ENCODE measurements around the gene APOM. TPM values are rescaled to one million over a fixed set of nuclear protein-coding genes. Genes with fewer than 3 reads are reported as not detected.

APOM gene
- total RNA-seq, 2 donors from 2014 or later: 5.0 to 6.0 TPM

- DNase-seq (no peak), ATAC-seq (replicated peaks in 1 of 2) (no peak)
- no peak overlapping the region for H3K27ac Mint-ChIP-seq
- H3K4me3 Mint-ChIP-seq: no peak overlapping the region
- H3K36me3 Mint-ChIP-seq (ENCODE audit: insufficient read depth in 2 of 2): peaks cover 5 to 28% of the 10 kb centered on the region in 2 donors
- peaks cover 10% of the 10 kb centered on the region for H3K4me1 Mint-ChIP-seq (ENCODE audit: low read depth)
- H3K27me3 Mint-ChIP-seq (ENCODE audit: low read depth): no peaks in the 10 kb centered on the region
- H3K9me3 Mint-ChIP-seq: no peaks in the 10 kb centered on the region
Observed at GRCh38 chr6:31636698-31637596, 18.7 kb upstream of the APOM start.

- DNase-seq (no peak), ATAC-seq (replicated peaks in 1 of 2) (no peak)
- Mint-ChIP-seq H3K27me3 (ENCODE audit: low read depth) (no peaks in the 10 kb centered on the region), H3K9me3 (no peaks in the 10 kb centered on the region), H3K4me3 (peak overlapping the region in 1 of 2 donors; percentile 9), H3K4me1 (ENCODE audit: low read depth) (peaks cover 7% of the 10 kb centered on the region), H3K36me3 (ENCODE audit: insufficient read depth in 2 of 2) (peaks cover 4 to 14% of the 10 kb centered on the region in 2 donors), H3K27ac (peak overlapping the region; percentile 64)
Observed at GRCh38 chr6:31639043-31639442, 16.7 kb upstream of the APOM start.

GRCh38 chr6:31639449-31639861 lies 16.2 kb upstream of the APOM start:
- Mint-ChIP-seq H3K4me1 (ENCODE audit: low read depth) (peaks cover 5% of the 10 kb centered on the region), H3K36me3 (ENCODE audit: insufficient read depth in 2 of 2) (peaks cover 4 to 15% of the 10 kb centered on the region in 2 donors), H3K4me3 (no peak overlapping the region), H3K27me3 (ENCODE audit: low read depth) (no peaks in the 10 kb centered on the region), H3K9me3 (no peaks in the 10 kb centered on the region), H3K27ac (peak overlapping the region; percentile 66)
- DNase-seq (no peak), ATAC-seq (replicated peaks in 1 of 2) (peak in 1 of 2 donors; percentile 32)

GRCh38 chr6:31640612-31641011 lies 15.1 kb upstream of the APOM start:
- Mint-ChIP-seq H3K4me3 (no peak overlapping the region), H3K36me3 (ENCODE audit: insufficient read depth in 2 of 2) (peaks cover 2 to 19% of the 10 kb centered on the region in 2 donors), H3K27me3 (ENCODE audit: low read depth) (no peaks in the 10 kb centered on the region), H3K4me1 (ENCODE audit: low read depth) (peaks cover 5% of the 10 kb centered on the region), H3K9me3 (no peaks in the 10 kb centered on the region), H3K27ac (peak overlapping the region; percentile 43)
- ATAC-seq (replicated peaks in 1 of 2): no peak
- DNase-seq: no peak

GRCh38 chr6:31641370-31641769 lies 14.3 kb upstream of the APOM start:
- H3K4me1 Mint-ChIP-seq (ENCODE audit: low read depth): peaks cover 5% of the 10 kb centered on the region
- no peak overlapping the region for H3K4me3 Mint-ChIP-seq
- peaks cover 1 to 16% of the 10 kb centered on the region in 2 donors for H3K36me3 Mint-ChIP-seq (ENCODE audit: insufficient read depth in 2 of 2)
- no peaks in the 10 kb centered on the region for H3K9me3 Mint-ChIP-seq
- ATAC-seq (replicated peaks in 1 of 2) (no peak), DNase-seq (no peak)
- H3K27me3 Mint-ChIP-seq (ENCODE audit: low read depth): no peaks in the 10 kb centered on the region
- peak overlapping the region; percentile 34 for H3K27ac Mint-ChIP-seq

- ATAC-seq (replicated peaks in 1 of 2) (no peak), DNase-seq (no peak)
- Mint-ChIP-seq H3K27me3 (ENCODE audit: low read depth) (no peaks in the 10 kb centered on the region), H3K27ac (no peak overlapping the region), H3K36me3 (ENCODE audit: insufficient read depth in 2 of 2) (peaks cover 1 to 21% of the 10 kb centered on the region in 2 donors), H3K4me1 (ENCODE audit: low read depth) (peaks cover 5% of the 10 kb centered on the region), H3K4me3 (no peak overlapping the region), H3K9me3 (no peaks in the 10 kb centered on the region)
Observed at GRCh38 chr6:31642798-31643570, 12.7 kb upstream of the APOM start.

- H3K36me3 Mint-ChIP-seq (ENCODE audit: insufficient read depth in 2 of 2): peaks cover 1 to 22% of the 10 kb centered on the region in 2 donors
- no peak overlapping the region for H3K4me3 Mint-ChIP-seq
- DNase-seq (no peak), ATAC-seq (replicated peaks in 1 of 2) (peak; percentile 8 to 20)
- peaks cover 7% of the 10 kb centered on the region for H3K4me1 Mint-ChIP-seq (ENCODE audit: low read depth)
- H3K27me3 Mint-ChIP-seq (ENCODE audit: low read depth): no peaks in the 10 kb centered on the region
- no peak overlapping the region for H3K27ac Mint-ChIP-seq
- H3K9me3 Mint-ChIP-seq: no peaks in the 10 kb centered on the region
Observed at GRCh38 chr6:31643818-31644454, 11.8 kb upstream of the APOM start.

GRCh38 chr6:31645325-31645724 lies 10.4 kb upstream of the APOM start:
- H3K4me1 Mint-ChIP-seq (ENCODE audit: low read depth): peaks cover 16% of the 10 kb centered on the region
- H3K4me3 Mint-ChIP-seq: no peak overlapping the region
- no peak for ATAC-seq (replicated peaks in 1 of 2)

GRCh38 chr6:31651602-31652191 lies 4.0 kb upstream of the APOM start:
- Mint-ChIP-seq H3K27ac (peak overlapping the region; percentile 99), H3K36me3 (ENCODE audit: insufficient read depth in 2 of 2) (peaks cover 5 to 33% of the 10 kb centered on the region in 2 donors), H3K9me3 (no peaks in the 10 kb centered on the region), H3K4me3 (peak overlapping the region; percentile 89 to 98), H3K4me1 (ENCODE audit: low read depth) (peaks cover 42% of the 10 kb centered on the region), H3K27me3 (ENCODE audit: low read depth) (no peaks in the 10 kb centered on the region)
- ATAC-seq (replicated peaks in 1 of 2): peak; percentile 57 to 72
- peak; percentile 73 to 77 for DNase-seq

More at GRCh38 chr6:31645325-31645724, 10.4 kb upstream of the APOM start:
- H3K9me3 Mint-ChIP-seq: no peaks in the 10 kb centered on the region
- no peaks in the 10 kb centered on the region for H3K27me3 Mint-ChIP-seq (ENCODE audit: low read depth)
- H3K27ac Mint-ChIP-seq: no peak overlapping the region
- H3K36me3 Mint-ChIP-seq (ENCODE audit: insufficient read depth in 2 of 2): peaks cover 4 to 27% of the 10 kb centered on the region in 2 donors
- no peak for DNase-seq

- Mint-ChIP-seq H3K9me3 (no peaks in the 10 kb centered on the region), H3K4me1 (ENCODE audit: low read depth) (peaks cover 50% of the 10 kb centered on the region), H3K27ac (peak overlapping the region; percentile 99)
Observed at GRCh38 chr6:31652925-31653724, 2.6 kb upstream of the APOM start.

GRCh38 chr6:31654574-31655348 lies 933 bp upstream of the APOM start:
- Mint-ChIP-seq H3K36me3 (ENCODE audit: insufficient read depth in 2 of 2) (peaks cover 2 to 16% of the 10 kb centered on the region in 2 donors), H3K27ac (no peak overlapping the region)

More at GRCh38 chr6:31652925-31653724, 2.6 kb upstream of the APOM start:
- DNase-seq: peak in 1 of 2 donors; percentile 92
- peak; percentile 73 to 74 for ATAC-seq (replicated peaks in 1 of 2)
- Mint-ChIP-seq H3K36me3 (ENCODE audit: insufficient read depth in 2 of 2) (peaks cover 5 to 24% of the 10 kb centered on the region in 2 donors), H3K4me3 (peak overlapping the region; percentile 89 to 98), H3K27me3 (ENCODE audit: low read depth) (no peaks in the 10 kb centered on the region)

More at GRCh38 chr6:31654574-31655348, 933 bp upstream of the APOM start:
- Mint-ChIP-seq H3K9me3 (no peaks in the 10 kb centered on the region), H3K4me1 (ENCODE audit: low read depth) (peaks cover 56% of the 10 kb centered on the region), H3K27me3 (ENCODE audit: low read depth) (no peaks in the 10 kb centered on the region), H3K4me3 (no peak overlapping the region)
- ATAC-seq (replicated peaks in 1 of 2) (no peak), DNase-seq (no peak)

Data from activated T-cell treated with anti-CD3 and anti-CD28 coated beads, Interleukin-2, amount 50 U/mL, for 72 hours (primary cell).